ENCODE measurements around the gene ORC4.

Gene ORC4

GRCh38 chr2:147989102-147989501, 31.4 kb downstream of the ORC4 start:
- H3K4me3 ChIP-seq (ENCODE audit: low read depth in 1 of 2, low read length in 2 of 2): no peak overlapping the region
- no peaks in the 10 kb centered on the region for H3K9me3 ChIP-seq (ENCODE audit: control insufficient read depth in 1 of 2, low read length in 2 of 2)
- H3K27ac ChIP-seq (ENCODE audit: low read length): no peak overlapping the region
- H3K4me1 ChIP-seq (ENCODE audit: control insufficient read depth in 1 of 2, insufficient read depth in 2 of 2, low read length in 2 of 2): no peaks in the 10 kb centered on the region
- H3K27me3 ChIP-seq (ENCODE audit: low read depth, low read length): no peaks in the 10 kb centered on the region
- H3K36me3 ChIP-seq (ENCODE audit: control insufficient read depth in 1 of 2, insufficient read depth in 2 of 2, low read length in 2 of 2): no peaks in the 10 kb centered on the region

GRCh38 chr2:147980940-147981528, 39.5 kb downstream of the ORC4 start:
- Histone ChIP-seq H3K27me3 (ENCODE audit: low read depth, low read length) (no peaks in the 10 kb centered on the region), H3K27ac (ENCODE audit: low read length) (no peak overlapping the region), H3K9me3 (ENCODE audit: control insufficient read depth in 1 of 2, low read length in 2 of 2) (no peaks in the 10 kb centered on the region), H3K36me3 (ENCODE audit: control insufficient read depth in 1 of 2, insufficient read depth in 2 of 2, low read length in 2 of 2) (peaks cover 0 to 7% of the 10 kb centered on the region in 2 donors), H3K4me3 (ENCODE audit: low read depth in 1 of 2, low read length in 2 of 2) (no peak overlapping the region), H3K4me1 (ENCODE audit: control insufficient read depth in 1 of 2, insufficient read depth in 2 of 2, low read length in 2 of 2) (peaks cover 0 to 6% of the 10 kb centered on the region in 2 donors)

- H3K27me3 ChIP-seq (ENCODE audit: low read depth, low read length): no peaks in the 10 kb centered on the region
- peaks cover 0 to 6% of the 10 kb centered on the region in 2 donors for H3K4me1 ChIP-seq (ENCODE audit: control insufficient read depth in 1 of 2, insufficient read depth in 2 of 2, low read length in 2 of 2)
Measured at GRCh38 chr2:147977679-147978078, 42.9 kb downstream of the ORC4 start.

GRCh38 chr2:147976102-147976501, 44.4 kb downstream of the ORC4 start:
- Histone ChIP-seq H3K27me3 (ENCODE audit: low read depth, low read length) (no peaks in the 10 kb centered on the region), H3K27ac (ENCODE audit: low read length) (no peak overlapping the region), H3K36me3 (ENCODE audit: control insufficient read depth in 1 of 2, insufficient read depth in 2 of 2, low read length in 2 of 2) (peaks cover 3 to 7% of the 10 kb centered on the region in 2 donors), H3K4me3 (ENCODE audit: low read depth in 1 of 2, low read length in 2 of 2) (no peak overlapping the region), H3K4me1 (ENCODE audit: control insufficient read depth in 1 of 2, insufficient read depth in 2 of 2, low read length in 2 of 2) (peaks cover 0 to 4% of the 10 kb centered on the region in 2 donors), H3K9me3 (ENCODE audit: control insufficient read depth in 1 of 2, low read length in 2 of 2) (no peaks in the 10 kb centered on the region)

More at GRCh38 chr2:147977679-147978078, 42.9 kb downstream of the ORC4 start:
- no peak overlapping the region for H3K4me3 ChIP-seq (ENCODE audit: low read depth in 1 of 2, low read length in 2 of 2)
- no peak overlapping the region for H3K27ac ChIP-seq (ENCODE audit: low read length)
- peaks cover 0 to 7% of the 10 kb centered on the region in 2 donors for H3K36me3 ChIP-seq (ENCODE audit: control insufficient read depth in 1 of 2, insufficient read depth in 2 of 2, low read length in 2 of 2)
- H3K9me3 ChIP-seq (ENCODE audit: control insufficient read depth in 1 of 2, low read length in 2 of 2): no peaks in the 10 kb centered on the region

DNA sequence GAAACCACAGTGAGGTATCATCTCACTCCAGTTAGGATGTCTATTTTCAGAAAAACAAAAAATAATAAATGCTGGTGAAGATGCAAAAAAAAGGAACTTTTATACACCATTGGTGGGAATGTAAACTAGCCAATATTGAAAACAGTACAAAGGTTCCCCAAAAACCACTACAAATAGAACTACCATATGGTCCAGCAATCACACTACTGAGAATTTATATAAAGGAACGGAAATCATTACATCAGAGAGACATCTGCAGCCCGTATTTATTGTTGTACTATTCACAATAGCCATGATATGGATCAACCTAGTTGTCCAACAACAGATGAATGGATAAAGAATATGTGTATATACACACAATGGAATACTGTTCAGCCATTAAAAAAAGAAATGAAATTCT, 52.0 kb downstream of the ORC4 start:
- H3K27me3 ChIP-seq (ENCODE audit: low read depth, low read length): no peaks in the 10 kb centered on the region
- peaks cover 3 to 25% of the 10 kb centered on the region in 2 donors for H3K36me3 ChIP-seq (ENCODE audit: control insufficient read depth in 1 of 2, insufficient read depth in 2 of 2, low read length in 2 of 2)
- no peaks in the 10 kb centered on the region for H3K4me1 ChIP-seq (ENCODE audit: control insufficient read depth in 1 of 2, insufficient read depth in 2 of 2, low read length in 2 of 2)

GRCh38 chr2:147952118-147952517, 68.4 kb downstream of the ORC4 start:
- Histone ChIP-seq H3K27me3 (ENCODE audit: low read depth, low read length) (no peaks in the 10 kb centered on the region), H3K9me3 (ENCODE audit: control insufficient read depth in 1 of 2, low read length in 2 of 2) (no peaks in the 10 kb centered on the region), H3K4me1 (ENCODE audit: control insufficient read depth in 1 of 2, insufficient read depth in 2 of 2, low read length in 2 of 2) (no peaks in the 10 kb centered on the region), H3K27ac (ENCODE audit: low read length) (no peak overlapping the region), H3K4me3 (ENCODE audit: low read depth in 1 of 2, low read length in 2 of 2) (no peak overlapping the region), H3K36me3 (ENCODE audit: control insufficient read depth in 1 of 2, insufficient read depth in 2 of 2, low read length in 2 of 2) (peaks cover 13 to 16% of the 10 kb centered on the region in 2 donors)

More for the DNA sequence above, 52.0 kb downstream of the ORC4 start:
- no peak overlapping the region for H3K27ac ChIP-seq (ENCODE audit: low read length)
- peaks cover 0 to 4% of the 10 kb centered on the region in 2 donors for H3K9me3 ChIP-seq (ENCODE audit: control insufficient read depth in 1 of 2, low read length in 2 of 2)
- no peak overlapping the region for H3K4me3 ChIP-seq (ENCODE audit: low read depth in 1 of 2, low read length in 2 of 2)

DNA sequence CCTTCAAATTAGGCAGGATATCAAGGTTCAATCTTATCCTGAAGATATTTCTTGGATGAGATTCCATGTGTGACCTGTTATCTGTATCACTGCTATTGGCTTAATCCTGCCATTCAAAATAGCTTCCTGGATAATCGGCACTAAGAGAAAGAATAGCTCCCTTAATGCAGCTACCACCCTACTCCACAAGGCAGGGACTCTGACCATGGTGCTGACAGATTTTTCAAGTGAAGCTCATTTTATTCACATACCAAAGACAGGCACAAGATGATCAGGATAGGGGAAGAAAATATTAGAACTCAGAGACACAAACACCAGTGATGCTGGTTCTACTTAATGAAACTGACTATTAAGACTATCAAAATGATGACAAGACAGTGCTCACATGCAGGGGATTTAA, 74.9 kb downstream of the ORC4 start:
- Histone ChIP-seq H3K36me3 (ENCODE audit: control insufficient read depth in 1 of 2, insufficient read depth in 2 of 2, low read length in 2 of 2) (peaks cover 14 to 15% of the 10 kb centered on the region in 2 donors), H3K27me3 (ENCODE audit: low read depth, low read length) (no peaks in the 10 kb centered on the region), H3K4me3 (ENCODE audit: low read depth in 1 of 2, low read length in 2 of 2) (no peak overlapping the region), H3K4me1 (ENCODE audit: control insufficient read depth in 1 of 2, insufficient read depth in 2 of 2, low read length in 2 of 2) (no peaks in the 10 kb centered on the region), H3K27ac (ENCODE audit: low read length) (no peak overlapping the region), H3K9me3 (ENCODE audit: control insufficient read depth in 1 of 2, low read length in 2 of 2) (no peaks in the 10 kb centered on the region)

GRCh38 chr2:147939313-147939712, 81.2 kb downstream of the ORC4 start:
- H3K27ac ChIP-seq (ENCODE audit: low read length): no peak overlapping the region

DNA sequence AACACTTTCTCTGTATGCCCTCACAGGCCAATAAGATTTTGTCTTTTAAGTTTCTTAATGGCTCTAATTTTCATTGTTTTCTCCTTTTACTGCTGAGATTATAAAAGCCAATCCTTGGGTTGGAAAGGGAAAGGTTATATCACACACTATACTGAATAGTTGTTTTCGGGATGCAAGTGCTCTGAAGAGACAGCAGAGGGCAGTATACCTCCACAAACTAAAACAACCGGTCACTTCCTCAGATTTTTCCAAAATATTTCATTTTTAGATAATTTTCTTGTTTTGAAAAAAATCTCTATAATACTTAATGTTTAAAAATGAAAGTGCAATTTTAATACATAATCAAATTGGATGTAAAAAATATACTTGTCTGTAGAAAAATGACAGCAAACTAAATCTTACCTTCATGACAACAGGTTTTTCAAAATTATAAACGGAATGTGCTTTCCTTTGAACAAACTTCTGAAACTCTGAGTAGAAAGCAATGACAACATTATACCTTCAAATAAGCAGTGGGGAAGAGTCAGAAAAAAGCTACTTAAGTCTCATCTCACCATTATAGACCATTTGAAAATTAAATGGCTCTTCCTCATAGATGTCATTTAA, 82.7 kb downstream of the ORC4 start:
- Histone ChIP-seq H3K36me3 (ENCODE audit: control insufficient read depth in 1 of 2, insufficient read depth in 2 of 2, low read length in 2 of 2) (peaks cover 19 to 24% of the 10 kb centered on the region in 2 donors), H3K4me1 (ENCODE audit: control insufficient read depth in 1 of 2, insufficient read depth in 2 of 2, low read length in 2 of 2) (no peaks in the 10 kb centered on the region), H3K27ac (ENCODE audit: low read length) (no peak overlapping the region), H3K9me3 (ENCODE audit: control insufficient read depth in 1 of 2, low read length in 2 of 2) (no peaks in the 10 kb centered on the region), H3K4me3 (ENCODE audit: low read depth in 1 of 2, low read length in 2 of 2) (no peak overlapping the region), H3K27me3 (ENCODE audit: low read depth, low read length) (no peaks in the 10 kb centered on the region)

More at GRCh38 chr2:147939313-147939712, 81.2 kb downstream of the ORC4 start:
- no peak overlapping the region for H3K4me3 ChIP-seq (ENCODE audit: low read depth in 1 of 2, low read length in 2 of 2)
- H3K9me3 ChIP-seq (ENCODE audit: control insufficient read depth in 1 of 2, low read length in 2 of 2): no peaks in the 10 kb centered on the region
- no peaks in the 10 kb centered on the region for H3K27me3 ChIP-seq (ENCODE audit: low read depth, low read length)
- peaks cover 12 to 22% of the 10 kb centered on the region in 2 donors for H3K36me3 ChIP-seq (ENCODE audit: control insufficient read depth in 1 of 2, insufficient read depth in 2 of 2, low read length in 2 of 2)
- no peaks in the 10 kb centered on the region for H3K4me1 ChIP-seq (ENCODE audit: control insufficient read depth in 1 of 2, insufficient read depth in 2 of 2, low read length in 2 of 2)

DNA sequence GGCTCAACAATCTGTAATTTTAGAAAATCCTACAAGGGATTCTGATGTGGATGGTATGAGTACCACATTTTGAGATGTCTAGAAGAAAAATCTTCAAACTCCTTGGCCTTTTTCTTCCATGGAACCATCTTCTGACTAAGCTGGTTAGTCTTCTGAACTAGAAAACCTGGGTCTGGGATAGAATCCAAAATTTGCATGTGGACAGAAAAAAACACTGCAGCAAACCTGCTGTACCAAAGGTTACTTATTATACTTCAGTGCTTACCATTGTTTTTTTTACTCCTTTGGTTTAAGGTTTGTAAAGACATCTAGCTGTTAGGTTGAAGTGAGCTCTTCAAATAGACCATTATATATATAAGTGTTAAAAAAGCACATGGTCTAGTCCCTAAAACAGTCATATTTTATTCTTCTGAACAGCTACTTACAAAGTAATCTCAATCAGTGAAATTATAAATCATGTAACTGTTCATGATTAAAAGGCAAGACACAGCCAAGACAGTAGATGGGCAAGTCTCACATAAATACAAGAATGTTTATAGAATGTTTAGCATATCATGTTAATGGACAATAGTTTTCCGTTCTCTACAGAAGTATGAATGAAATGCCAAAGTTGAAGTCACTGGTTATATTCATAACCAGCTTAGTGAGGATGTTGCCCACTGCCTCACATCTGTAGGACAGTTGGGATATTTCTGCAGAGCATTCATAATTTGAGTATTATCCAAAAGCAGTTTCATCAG, 85.5 kb downstream of the ORC4 start:
- H3K4me3 ChIP-seq (ENCODE audit: low read depth in 1 of 2, low read length in 2 of 2): no peak overlapping the region
- no peaks in the 10 kb centered on the region for H3K27me3 ChIP-seq (ENCODE audit: low read depth, low read length)
- H3K9me3 ChIP-seq (ENCODE audit: control insufficient read depth in 1 of 2, low read length in 2 of 2): no peaks in the 10 kb centered on the region
- no peaks in the 10 kb centered on the region for H3K4me1 ChIP-seq (ENCODE audit: control insufficient read depth in 1 of 2, insufficient read depth in 2 of 2, low read length in 2 of 2)
- H3K27ac ChIP-seq (ENCODE audit: low read length): no peak overlapping the region
- H3K36me3 ChIP-seq (ENCODE audit: control insufficient read depth in 1 of 2, insufficient read depth in 2 of 2, low read length in 2 of 2): peaks cover 23 to 24% of the 10 kb centered on the region in 2 donors

DNA sequence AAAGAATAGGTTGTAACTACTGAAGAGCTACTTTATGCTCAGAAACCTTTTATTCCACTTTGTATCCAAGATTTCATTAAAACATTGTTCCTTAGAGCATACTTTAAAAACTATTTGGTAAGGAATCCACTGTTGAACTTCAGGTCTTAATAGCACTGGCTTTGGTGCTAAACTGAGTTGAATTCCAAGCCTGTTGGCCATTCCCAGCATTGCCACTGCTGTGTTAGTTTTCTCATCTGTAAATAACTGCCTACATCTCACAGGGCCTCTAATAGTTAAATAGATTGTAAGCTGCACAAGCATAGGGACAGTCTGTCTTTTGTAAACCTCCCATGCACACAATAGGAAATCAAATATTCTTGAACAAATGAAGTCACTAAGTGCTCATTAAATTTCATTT, 86.6 kb downstream of the ORC4 start:
- H3K36me3 ChIP-seq (ENCODE audit: control insufficient read depth in 1 of 2, insufficient read depth in 2 of 2, low read length in 2 of 2): peaks cover 24 to 26% of the 10 kb centered on the region in 2 donors
- H3K4me1 ChIP-seq (ENCODE audit: control insufficient read depth in 1 of 2, insufficient read depth in 2 of 2, low read length in 2 of 2): no peaks in the 10 kb centered on the region
- no peaks in the 10 kb centered on the region for H3K27me3 ChIP-seq (ENCODE audit: low read depth, low read length)
- H3K27ac ChIP-seq (ENCODE audit: low read length): no peak overlapping the region
- no peak overlapping the region for H3K4me3 ChIP-seq (ENCODE audit: low read depth in 1 of 2, low read length in 2 of 2)
- no peaks in the 10 kb centered on the region for H3K9me3 ChIP-seq (ENCODE audit: control insufficient read depth in 1 of 2, low read length in 2 of 2)
